ENCODE measurements around the gene SH3GLB2.

The SH3GLB2 gene

DNA sequence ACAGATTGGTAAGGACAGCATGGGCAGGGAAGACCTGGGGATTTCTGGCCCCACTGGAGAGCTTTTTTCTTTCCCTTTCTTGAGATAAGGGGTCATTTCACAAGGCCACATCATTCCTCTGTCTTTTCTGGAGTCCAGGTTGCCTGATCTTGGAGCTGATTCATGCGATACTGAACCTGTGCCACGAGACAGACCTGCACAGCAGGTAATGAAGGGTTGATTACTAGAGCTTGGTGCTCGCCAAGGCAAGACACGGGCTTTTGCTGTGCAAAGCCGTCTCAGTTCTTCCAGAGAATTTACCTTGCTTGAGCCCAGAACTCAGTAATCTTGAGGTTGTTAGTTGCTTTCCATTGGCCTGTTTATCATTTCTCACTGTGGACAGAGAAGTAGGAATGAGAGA, 41.5 kb downstream of the SH3GLB2 start:
- no peak for TF ChIP-seq EZH2phosphoT487 (IDR thresholded peaks at IDR 0.05; ENCODE audit: low read length)
- no peak for TF ChIP-seq EZH2 (optimal IDR thresholded peaks at IDR 0.05; ENCODE audit: low read depth, low read length)
- TF ChIP-seq, protein P1, sequence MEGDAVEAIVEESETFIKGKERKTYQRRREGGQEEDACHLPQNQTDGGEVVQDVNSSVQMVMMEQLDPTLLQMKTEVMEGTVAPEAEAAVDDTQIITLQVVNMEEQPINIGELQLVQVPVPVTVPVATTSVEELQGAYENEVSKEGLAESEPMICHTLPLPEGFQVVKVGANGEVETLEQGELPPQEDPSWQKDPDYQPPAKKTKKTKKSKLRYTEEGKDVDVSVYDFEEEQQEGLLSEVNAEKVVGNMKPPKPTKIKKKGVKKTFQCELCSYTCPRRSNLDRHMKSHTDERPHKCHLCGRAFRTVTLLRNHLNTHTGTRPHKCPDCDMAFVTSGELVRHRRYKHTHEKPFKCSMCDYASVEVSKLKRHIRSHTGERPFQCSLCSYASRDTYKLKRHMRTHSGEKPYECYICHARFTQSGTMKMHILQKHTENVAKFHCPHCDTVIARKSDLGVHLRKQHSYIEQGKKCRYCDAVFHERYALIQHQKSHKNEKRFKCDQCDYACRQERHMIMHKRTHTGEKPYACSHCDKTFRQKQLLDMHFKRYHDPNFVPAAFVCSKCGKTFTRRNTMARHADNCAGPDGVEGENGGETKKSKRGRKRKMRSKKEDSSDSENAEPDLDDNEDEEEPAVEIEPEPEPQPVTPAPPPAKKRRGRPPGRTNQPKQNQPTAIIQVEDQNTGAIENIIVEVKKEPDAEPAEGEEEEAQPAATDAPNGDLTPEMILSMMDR (IDR thresholded peaks at IDR 0.05; ENCODE audit: low read length), result no peak
- no peak overlapping the region for H2AFZ ChIP-seq (ENCODE audit: low read length)
- no peak overlapping the region for H3K4me3 ChIP-seq (ENCODE audit: low read length)
- H3K4me1 ChIP-seq (ENCODE audit: low read length), result no peaks in the 10 kb centered on the region
- DNase-seq, result no peak
- H3K9me2 ChIP-seq (replicated peaks; ENCODE audit: insufficient read depth, low read length), result no peaks in the 10 kb centered on the region
- no peaks in the 10 kb centered on the region for H3K27me3 ChIP-seq (replicated peaks; ENCODE audit: insufficient read depth, low read length)
- H3K27ac ChIP-seq (ENCODE audit: low read length), result no peak overlapping the region
- H3K36me3 ChIP-seq (replicated peaks; ENCODE audit: insufficient read depth, low read length), result peaks cover 11% of the 10 kb centered on the region; the same call in 1 of the 2 replicates
- no peaks in the 10 kb centered on the region for H3K79me2 ChIP-seq (ENCODE audit: low read length)
- H3K4me2 ChIP-seq (ENCODE audit: low read depth, low read length), result no peak overlapping the region
- H3K9ac ChIP-seq (ENCODE audit: low read length), result no peak overlapping the region
- no peaks in the 10 kb centered on the region for H3K9me3 ChIP-seq (replicated peaks; ENCODE audit: insufficient read depth, low read length)
- no peaks in the 10 kb centered on the region for H3F3A ChIP-seq (ENCODE audit: insufficient read depth, low read length)
- no peaks in the 10 kb centered on the region for H4K20me1 ChIP-seq (ENCODE audit: insufficient read depth, low read length)

DNA sequence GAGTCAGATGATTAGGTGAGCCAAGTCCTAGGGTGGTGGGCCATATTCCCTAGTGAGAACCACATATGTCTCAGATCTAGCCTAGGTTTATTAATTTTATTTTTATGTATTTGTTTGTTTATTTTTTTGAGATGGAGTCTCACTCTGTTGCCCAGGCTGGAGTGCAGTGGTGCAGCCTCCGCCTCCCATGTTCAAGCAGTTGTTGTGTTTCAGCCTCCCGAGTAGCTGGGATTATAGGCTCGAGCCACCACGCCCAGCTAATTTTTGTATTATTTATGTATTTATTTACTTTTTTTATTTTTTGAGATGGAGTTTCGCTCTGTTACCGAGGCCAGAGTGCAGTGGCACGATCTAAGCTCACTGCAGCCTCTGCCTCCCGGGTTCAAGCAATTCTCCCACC, 44.6 kb downstream of the SH3GLB2 start:
- Histone ChIP-seq H4K20me1 (ENCODE audit: insufficient read depth, low read length) (no peaks in the 10 kb centered on the region), H3K9me3 (replicated peaks; ENCODE audit: insufficient read depth, low read length) (no peaks in the 10 kb centered on the region), H3K27me3 (replicated peaks; ENCODE audit: insufficient read depth, low read length) (no peaks in the 10 kb centered on the region), H2AFZ (ENCODE audit: low read length) (no peak overlapping the region), H3K36me3 (replicated peaks; ENCODE audit: insufficient read depth, low read length) (peaks cover 11% of the 10 kb centered on the region; the same call in 1 of the 2 replicates), H3F3A (ENCODE audit: insufficient read depth, low read length) (no peaks in the 10 kb centered on the region), H3K9me2 (replicated peaks; ENCODE audit: insufficient read depth, low read length) (no peaks in the 10 kb centered on the region), H3K27ac (ENCODE audit: low read length) (no peak overlapping the region), H3K79me2 (ENCODE audit: low read length) (no peaks in the 10 kb centered on the region), H3K4me1 (ENCODE audit: low read length) (no peaks in the 10 kb centered on the region), H3K4me2 (ENCODE audit: low read depth, low read length) (no peak overlapping the region), H3K9ac (ENCODE audit: low read length) (no peak overlapping the region), H3K4me3 (ENCODE audit: low read length) (no peak overlapping the region)
- TF ChIP-seq EZH2 (optimal IDR thresholded peaks at IDR 0.05; ENCODE audit: low read depth, low read length) (no peak), EZH2phosphoT487 (IDR thresholded peaks at IDR 0.05; ENCODE audit: low read length) (no peak)
- TF ChIP-seq, protein P1 (IDR thresholded peaks at IDR 0.05; ENCODE audit: low read length), result no peak
- DNase-seq, result no peak

DNA sequence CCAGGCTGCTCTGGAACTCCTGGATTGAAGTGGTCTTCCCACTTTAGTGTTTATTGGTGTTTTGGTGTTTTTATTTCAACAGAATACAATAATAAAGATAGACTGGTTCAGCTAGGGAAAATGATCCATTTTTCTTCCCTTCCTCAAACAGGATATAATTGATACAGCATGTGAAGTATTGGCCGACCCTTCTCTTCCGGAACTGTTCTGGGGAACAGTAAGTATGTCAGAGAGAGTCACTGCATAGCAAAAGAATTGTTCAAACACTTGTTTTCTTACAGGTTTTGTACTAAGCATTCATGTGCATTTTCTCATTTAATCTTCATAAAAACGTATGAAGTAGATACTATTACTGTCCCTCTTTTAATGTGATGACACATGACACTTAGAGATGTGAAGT, 49.0 kb downstream of the SH3GLB2 start:
- DNase-seq, result no peak
- no peaks in the 10 kb centered on the region for H3K36me3 ChIP-seq (replicated peaks; ENCODE audit: insufficient read depth, low read length)
- no peaks in the 10 kb centered on the region for H3F3A ChIP-seq (ENCODE audit: insufficient read depth, low read length)
- no peaks in the 10 kb centered on the region for H3K79me2 ChIP-seq (ENCODE audit: low read length)
- no peak overlapping the region for H3K4me3 ChIP-seq (ENCODE audit: low read length)
- TF ChIP-seq, protein P1 (IDR thresholded peaks at IDR 0.05; ENCODE audit: low read length), result no peak
- TF ChIP-seq EZH2 (optimal IDR thresholded peaks at IDR 0.05; ENCODE audit: low read depth, low read length) (no peak), EZH2phosphoT487 (IDR thresholded peaks at IDR 0.05; ENCODE audit: low read length) (no peak)
- no peak overlapping the region for H3K9ac ChIP-seq (ENCODE audit: low read length)
- no peaks in the 10 kb centered on the region for H3K4me1 ChIP-seq (ENCODE audit: low read length)
- no peaks in the 10 kb centered on the region for H3K9me2 ChIP-seq (replicated peaks; ENCODE audit: insufficient read depth, low read length)
- H3K27me3 ChIP-seq (replicated peaks; ENCODE audit: insufficient read depth, low read length), result no peaks in the 10 kb centered on the region
- H3K4me2 ChIP-seq (ENCODE audit: low read depth, low read length), result no peak overlapping the region
- H4K20me1 ChIP-seq (ENCODE audit: insufficient read depth, low read length), result no peaks in the 10 kb centered on the region
- H2AFZ ChIP-seq (ENCODE audit: low read length), result no peak overlapping the region
- H3K27ac ChIP-seq (ENCODE audit: low read length), result no peak overlapping the region
- no peaks in the 10 kb centered on the region for H3K9me3 ChIP-seq (replicated peaks; ENCODE audit: insufficient read depth, low read length)

Data from MM.1S (cell line).